GM18517 (cell line): Measurements from ENCODE around the gene UBXN10.

ENCODE experiments used
- ATAC-seq: cut with Tn5 transposase; IDR thresholded peaks from one replicate; pipeline ENCODE4 v1.9.1; 2021; ENCODE audit warnings: mild to moderate bottlenecking, moderate library complexity; ENCODE audit not compliant: unreplicated experiment

The UBXN10 gene, protein sequence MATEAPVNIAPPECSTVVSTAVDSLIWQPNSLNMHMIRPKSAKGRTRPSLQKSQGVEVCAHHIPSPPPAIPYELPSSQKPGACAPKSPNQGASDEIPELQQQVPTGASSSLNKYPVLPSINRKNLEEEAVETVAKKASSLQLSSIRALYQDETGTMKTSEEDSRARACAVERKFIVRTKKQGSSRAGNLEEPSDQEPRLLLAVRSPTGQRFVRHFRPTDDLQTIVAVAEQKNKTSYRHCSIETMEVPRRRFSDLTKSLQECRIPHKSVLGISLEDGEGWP

DNA sequence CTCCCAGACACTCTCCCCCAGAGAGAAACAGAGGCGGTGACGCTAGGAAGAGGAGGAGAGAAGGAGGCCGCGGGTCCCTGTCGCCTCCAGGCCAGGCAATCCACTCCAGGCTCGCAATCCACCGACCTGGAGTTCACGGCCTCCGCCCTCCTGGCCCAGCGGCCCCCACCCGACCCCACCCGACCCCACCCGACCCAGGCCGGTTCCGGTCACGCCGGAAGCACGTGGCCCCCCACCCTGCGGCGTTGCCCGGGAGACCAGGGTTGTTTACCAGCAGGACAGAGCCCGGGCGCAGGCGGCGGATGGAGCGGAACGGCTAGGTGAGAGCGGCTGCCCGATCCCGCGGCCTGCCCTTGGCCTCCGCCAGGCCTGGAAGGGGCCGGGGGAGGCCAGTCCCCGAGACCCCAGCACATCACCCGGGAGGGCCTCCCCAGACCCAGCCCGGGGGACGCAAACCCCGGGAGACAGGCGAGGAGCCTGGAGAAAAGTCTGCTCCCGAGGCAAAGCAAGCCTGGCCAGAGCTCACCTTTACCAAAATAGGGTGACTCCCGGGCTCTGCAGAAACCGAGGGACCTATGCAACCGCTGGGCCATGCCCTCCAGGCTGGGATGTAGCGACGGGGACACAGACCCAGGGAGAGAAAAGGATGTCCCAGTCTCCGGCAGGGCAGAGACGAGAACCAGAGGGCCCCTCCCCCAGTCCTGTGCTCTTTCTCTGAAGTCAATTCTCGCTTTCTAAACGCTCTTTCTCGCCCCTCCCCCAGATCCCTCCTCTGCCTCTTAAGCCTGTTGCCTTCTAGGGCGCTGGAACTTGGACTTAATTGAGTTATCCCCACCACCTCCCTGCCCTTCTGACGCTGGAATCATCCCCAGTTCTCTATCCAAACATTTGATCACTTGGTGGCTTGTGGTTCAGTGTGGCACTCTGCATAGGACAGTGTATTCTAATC lies at the start of gene UBXN10, which contains the start of gene PLA2G2C:
UBXN10 (plus strand) TSS at position 263 of the 949 bp plus-strand sequence. CDS start 4,466 bp downstream, outside the sequence.
PLA2G2C (minus strand) TSS at position 685 of the 949 bp plus-strand sequence. CDS start 9,155 bp downstream, outside the sequence.
- no peak for ATAC-seq

DNA sequence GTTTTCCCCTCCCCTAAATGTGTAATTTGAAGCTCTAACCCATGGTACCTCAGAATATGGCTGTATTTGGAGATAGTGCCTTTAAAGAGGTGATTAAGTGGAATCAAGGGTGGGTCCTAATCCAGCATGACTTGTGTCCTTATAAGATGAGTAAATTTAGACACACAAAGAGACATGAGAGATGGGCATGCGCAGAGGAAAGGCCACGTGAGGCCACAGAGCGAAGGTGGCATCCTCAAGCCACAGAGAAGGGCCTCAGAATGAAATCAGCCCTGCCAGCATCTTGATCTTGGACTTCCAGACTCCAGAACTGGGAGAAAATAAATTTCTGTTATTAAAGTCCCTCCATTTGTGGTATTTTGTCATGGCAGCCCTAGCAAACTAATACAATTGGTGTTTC lies 49.6 kb upstream of the UBXN10 start:
- ATAC-seq: no peak

DNA sequence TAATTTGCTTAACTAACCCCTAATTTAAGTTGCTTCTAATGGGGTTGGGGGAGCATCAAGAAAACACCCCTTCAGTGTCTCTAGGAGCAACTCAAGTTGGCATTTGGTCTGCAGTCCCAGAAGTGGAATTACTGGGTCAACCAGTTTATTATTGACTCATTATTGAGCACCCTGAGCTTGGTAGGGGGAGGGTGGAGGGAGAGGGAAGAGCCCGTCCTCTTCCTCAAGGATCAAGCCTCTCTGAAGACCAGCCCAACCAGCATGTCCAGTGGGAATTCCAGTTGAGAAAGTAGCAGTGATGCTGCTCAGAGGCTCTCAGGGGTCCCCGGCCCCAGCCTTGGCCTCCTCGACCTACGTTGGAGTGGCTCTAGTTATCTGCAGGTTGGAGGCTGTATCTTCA lies 48.8 kb upstream of the UBXN10 start:
- no peak for ATAC-seq

DNA sequence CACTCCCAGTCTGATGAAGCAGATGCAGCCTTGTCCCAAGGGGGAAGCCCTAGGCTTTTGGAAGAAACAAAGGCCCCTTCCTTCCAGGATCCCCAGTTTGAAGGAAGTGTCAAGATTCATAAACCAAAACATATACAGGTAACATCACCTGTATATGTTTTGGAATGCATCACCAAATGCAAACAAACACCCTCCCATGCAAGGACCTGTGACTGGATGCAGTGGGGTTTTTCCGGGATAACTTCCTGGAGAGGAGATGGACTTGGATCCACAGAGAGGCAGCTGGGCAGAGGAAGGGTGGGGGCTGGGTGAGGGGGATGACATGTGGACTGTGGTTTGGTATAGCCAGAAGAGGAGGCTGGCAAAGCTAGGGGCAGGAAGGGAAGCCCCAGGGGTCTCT lies 48.3 kb upstream of the UBXN10 start:
- no peak for ATAC-seq

DNA sequence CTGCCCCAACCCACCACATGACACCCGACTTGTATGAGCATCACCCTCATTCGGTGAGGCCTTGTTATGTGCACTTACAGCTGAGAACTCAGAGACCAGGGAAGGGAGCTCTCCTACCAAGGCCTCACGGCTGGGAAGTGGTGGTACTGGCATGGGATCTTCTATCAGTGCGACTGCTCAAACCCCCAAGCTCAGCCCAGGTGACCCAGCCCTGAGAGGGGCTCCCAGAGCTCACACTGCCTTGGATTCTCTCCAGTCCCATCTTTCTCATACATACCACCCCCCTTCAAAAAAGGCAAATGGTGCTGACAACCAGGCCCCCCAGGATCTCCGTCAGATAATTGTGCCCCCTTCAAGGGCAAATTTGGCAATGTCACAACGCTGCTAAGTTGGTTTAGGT lies 47.5 kb upstream of the UBXN10 start:
- ATAC-seq: no peak

DNA sequence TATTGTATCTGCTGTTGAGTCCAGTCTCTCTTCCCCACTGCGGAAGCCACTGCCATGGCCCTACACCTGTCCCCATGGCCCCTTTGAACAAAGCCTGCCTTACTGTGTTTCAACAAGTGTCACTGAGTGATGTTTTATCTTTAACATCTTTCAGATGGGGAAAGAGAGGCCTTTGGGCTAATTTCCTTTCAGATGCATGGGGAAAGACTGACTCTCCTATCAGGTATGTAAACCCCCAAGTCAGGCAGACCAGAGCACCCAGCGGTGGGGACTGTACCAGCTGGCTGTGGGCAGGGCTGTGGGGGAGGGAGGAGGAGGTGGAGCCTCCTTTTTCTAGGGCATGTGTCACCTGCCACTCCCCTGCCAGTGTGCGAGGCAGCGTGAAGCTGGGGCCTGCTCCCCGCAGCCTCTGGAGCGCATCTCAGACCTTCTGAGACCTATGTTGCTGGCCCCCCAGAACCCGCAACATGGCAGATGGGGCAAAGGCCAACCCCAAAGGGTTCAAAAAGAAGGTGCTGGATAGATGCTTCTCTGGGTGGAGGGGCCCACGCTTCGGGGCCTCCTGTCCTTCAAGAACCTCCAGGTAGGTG lies 46.8 kb upstream of the UBXN10 start, which contains the start of gene PLA2G2F:
PLA2G2F (plus strand) TSS at position 363 of the 590 bp plus-strand sequence; CDS start at position 468, 105 bp downstream.
- no peak for ATAC-seq

DNA sequence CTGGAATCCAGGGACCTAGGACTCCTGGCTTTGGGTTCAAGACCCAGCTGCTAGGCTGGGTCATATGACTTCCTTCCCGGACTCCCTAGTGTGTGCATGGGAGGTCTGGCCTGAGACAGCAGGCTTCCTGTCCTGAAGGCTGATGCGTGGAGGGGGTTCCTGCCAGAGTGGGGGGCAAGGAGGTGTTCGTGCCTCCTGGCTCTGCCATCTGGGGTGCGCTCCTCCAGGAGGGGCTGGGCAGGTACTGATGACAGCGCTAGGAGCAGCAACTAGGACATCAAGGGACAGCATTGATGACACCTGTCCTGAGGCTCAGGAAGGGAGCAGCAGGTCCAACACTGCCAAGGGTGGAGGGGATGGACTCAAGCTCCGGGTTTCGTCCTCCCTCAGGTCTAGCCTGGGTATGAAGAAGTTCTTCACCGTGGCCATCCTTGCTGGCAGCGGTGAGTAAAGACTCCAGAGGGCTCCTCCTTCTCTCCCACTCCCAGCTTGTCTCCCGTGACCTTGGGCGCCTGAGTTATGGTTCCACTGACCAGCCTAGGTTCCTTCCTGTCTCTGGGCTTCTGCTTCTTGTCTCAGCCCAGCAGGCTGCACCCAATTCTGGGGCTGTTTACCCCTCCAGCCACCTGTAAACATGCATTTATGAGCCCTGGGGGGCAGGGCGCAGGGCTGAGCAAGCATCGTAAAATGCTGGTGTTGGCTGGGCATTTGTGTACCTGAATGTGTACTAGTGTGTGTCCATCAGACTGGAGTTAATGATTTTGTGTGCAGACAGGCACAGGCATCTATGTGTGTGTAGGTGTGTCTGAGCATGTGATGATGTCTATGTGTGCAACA lies 45.9 kb upstream of the UBXN10 start:
- ATAC-seq: no peak

DNA sequence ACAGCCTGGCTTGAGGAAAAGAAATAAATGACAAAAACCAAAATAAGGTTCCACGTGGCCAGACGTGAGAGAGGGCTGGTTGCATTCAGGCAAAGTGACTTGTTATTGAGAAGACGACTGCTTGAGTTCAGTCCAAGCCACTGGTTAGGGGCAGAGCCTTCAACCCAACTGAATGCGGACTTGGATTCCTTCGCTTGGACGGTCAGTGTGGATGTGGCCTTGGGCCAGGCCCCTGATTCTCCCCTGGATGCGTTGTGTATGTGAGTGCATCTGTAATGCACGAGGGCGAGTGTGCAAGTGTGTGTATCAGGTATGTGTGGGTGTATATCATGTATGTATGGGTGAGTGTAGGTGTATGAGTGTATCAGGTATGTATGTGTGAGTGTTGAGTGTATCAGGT lies 44.9 kb upstream of the UBXN10 start:
- no peak for ATAC-seq

DNA sequence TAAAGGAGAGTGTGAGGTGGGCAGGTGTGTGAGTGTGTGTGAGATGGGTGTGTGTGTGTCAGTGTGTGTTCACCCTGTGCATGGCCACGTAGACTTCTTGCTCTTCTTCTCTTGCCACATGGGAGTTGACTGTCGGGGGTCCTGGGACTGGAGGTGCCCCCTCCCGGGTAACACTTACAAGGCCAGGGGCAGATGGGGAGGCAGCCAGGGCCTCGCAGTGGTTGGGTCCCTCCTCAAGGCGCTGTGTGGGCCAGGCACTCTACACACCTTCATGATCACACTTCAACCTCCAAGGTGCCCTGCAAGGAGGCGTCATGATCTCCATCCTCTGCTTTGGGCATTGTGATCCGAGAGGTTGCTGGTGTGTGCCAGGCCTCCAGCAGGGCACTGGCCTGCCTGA lies 44.4 kb upstream of the UBXN10 start:
- ATAC-seq: no peak

DNA sequence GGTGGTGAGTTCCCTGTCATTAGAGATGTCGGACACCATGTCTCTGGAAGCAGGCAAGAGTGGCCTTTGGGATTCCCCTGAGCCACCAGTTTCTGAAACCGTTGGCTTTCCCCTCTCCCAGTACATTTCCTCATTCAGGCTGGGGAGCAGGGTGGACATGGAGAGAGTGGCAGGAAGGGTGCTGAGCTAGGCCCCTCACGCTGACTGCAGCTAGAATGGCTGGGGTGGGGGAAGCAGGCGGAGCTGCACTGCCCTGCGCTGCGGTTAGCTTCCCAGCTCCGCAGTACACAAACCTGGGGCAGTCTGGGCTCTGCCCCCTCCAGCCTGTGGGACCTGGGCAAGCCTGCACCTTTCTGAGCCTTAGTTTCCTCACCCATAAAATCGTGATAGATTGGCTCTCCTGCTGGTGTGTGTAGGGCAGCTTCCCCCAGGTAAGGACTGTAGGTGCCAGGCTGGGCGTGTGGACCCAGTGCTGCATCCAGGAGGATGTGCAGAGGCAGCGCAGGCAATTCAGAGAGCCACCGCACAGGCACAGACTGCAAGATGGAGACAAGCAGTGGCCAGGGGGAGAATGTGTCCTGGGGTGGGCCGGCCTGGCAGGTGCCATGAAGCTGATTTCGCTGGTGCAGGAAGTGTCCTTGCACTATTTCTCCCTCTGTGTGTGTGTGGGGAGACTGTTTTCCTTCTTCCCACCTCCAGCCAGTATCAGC lies 43.7 kb upstream of the UBXN10 start:
- ATAC-seq: no peak

DNA sequence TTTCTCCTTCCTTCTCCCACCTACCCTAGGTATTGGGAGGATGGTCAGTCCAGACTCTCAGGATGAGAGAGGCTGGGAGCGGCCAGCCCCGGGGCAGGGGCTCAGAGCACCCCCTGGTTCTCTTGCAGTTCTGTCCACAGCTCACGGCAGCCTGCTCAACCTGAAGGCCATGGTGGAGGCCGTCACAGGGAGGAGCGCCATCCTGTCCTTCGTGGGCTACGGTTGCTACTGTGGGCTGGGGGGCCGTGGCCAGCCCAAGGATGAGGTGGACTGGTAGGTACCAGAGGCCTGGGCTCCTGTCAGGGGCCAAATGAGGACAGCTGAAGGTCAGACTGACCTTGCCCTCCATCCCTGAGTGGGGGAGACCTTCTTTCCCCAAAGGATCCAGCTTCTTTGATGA lies 42.6 kb upstream of the UBXN10 start:
- no peak for ATAC-seq

DNA sequence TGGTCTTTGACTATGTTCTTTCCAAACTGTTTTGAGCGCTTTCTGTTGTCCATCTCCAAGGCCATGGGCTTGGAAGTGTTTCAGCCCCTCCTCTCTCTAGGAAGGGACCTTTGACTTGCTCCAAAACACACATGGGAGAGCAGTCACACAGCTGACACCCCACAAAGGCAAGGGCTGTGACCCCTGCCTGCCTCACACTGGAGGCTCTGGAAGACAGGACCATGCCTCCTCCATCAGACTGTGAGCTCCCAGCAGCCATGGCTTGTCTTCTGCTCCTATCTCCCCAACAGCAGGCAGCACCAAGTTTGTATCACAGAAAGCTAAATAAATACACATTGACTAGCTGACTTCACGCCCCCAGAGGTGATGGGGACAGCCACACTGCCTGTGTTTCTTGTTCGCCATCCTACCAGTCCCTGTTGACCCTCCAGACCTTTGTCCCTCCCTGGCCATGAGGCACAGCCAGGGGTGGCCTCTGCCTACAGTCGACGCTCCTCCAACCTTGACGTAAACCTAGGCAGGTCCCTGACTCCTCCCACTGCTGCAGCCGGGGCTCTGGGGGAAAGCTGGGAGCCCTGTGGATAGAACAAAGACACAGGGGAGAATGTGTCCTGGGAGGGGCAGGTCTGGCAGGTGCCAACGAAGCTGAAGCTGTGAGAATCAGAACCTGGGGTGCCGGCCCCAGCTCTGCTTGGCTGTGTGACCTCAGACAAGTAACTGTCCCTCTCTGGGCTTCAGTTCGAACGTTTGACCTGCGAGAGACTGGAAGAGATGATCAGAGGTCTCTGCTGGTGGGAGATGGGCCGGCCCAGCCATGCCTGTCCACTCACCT lies 41.9 kb upstream of the UBXN10 start:
- no peak for ATAC-seq

DNA sequence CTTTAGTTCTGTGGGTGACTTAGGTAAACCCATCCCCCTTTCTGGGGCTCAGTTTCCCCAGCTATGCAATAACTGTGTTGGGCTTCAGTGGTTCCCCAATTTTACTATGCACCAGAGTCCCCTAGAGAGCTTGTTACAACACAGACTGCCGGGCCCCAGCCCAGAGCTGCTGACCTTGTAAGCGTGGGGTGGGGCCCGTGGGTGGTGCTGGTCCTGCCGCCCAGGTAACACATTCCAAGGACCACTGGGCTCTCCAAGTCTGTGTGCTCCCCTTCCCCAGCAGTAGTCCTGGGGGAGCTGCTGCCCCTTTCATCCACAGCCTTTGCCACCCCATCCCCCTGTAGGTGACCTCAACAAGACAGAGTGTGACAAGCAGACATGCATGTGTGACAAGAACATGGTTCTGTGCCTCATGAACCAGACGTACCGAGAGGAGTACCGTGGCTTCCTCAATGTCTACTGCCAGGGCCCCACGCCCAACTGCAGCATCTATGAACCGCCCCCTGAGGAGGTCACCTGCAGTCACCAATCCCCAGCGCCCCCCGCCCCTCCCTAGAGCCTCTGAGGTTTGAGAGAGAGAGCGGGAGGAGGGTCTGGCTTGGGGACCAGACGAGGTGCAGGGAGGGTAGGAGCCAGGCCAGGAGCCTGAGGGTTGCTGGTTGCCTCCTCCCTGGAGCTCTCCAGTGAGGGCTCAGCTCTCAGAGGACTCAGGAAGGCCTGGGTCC lies 37.9 kb upstream of the UBXN10 start:
- no peak for ATAC-seq

DNA sequence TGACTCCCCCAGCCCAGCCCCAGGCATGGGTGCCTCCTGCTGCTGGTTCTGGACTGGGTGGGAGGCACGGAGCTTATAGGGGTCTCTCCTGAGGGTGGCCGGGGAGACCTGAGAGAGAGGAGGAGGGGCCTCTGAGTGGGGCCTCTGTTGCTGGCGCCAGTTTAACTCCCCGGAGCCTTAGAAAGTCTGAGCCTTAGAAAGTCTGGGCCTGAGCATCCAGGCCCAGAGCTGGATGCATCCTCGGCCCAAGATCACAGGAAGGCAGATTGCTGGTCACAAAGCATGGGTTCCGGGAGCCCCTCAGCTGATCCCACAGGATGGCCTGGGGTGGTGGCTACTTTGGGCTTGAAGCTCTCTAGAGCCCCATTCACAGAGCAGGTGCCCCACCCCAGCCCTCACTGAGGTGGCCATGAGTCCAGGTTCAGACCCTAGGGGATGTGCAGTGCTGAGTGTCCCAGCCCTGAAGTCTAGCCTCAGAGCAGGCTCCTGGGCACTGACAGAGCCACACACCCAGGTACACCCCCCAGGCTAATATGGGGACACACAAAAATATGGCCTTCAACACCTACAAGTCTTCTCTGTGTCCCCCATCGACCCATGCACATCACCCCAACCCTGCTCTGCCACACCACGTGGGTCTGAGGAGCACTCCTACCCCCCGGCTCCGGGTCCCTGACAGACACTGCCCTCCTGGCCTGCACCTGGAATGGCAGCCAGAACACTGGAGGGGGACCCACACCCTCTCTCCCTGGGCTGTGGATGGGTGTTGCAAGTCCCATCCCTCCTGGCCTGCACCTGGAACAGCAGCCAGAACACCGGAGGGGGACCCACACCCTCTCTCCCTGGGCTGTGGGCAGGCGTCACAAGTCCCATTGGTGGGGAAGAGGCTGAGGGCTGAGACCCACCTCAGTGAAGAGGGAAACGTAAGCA lies 37.1 kb upstream of the UBXN10 start:
- ATAC-seq: no peak

DNA sequence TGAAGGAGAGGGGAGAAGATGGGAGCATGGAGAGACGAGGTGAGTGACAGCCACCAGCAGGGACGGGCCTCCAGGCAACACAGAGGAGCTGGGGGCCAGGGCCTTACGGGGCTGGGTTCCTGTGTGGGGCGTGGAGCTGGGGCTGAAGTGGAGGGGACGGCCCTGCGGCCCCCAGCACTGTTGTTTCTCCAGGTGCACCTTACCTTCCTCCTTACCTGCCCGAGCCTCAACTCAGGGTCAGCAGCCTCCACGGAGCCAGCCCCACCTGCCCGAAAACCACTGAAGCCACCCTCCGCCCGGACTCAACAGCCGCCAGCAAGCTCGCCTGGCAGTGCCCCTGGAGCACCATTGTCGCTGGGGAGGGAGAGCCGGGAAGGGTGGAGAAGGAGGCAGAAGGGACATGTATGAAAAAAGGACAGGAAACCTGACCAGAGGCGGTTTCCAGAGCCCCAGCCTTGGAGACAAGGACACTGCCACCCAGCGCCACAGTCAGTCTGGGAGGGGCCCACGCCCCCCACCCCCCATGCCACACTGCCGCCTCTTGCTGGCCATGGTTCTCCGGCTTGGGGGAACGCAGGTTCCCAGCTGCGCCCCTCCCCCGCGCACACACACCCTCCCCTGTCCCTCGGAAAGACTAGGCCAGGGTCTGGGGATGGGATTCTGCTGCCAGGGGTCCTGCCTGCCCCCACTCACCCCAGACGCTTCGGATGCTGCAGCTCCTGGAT lies 36.1 kb upstream of the UBXN10 start:
- ATAC-seq: no peak

DNA sequence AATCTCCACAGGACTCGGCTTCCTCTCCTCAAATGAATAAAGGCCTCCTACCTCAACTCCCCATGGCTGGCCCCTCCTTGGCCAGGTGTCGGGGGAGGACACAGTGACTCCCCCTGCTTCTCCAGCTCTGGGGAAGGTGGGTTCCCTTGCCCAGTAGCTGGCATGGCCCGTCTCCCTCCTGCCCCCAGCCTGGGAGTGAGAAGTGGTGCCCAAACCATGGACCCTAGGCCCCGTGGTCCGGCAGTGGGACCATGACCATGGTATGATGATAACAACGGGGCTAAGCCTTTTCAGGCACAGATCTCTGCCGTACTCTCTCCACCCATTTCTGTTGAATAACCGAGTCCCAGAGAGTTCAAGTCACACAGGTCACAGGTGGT lies 35.6 kb upstream of the UBXN10 start:
- ATAC-seq: no peak

DNA sequence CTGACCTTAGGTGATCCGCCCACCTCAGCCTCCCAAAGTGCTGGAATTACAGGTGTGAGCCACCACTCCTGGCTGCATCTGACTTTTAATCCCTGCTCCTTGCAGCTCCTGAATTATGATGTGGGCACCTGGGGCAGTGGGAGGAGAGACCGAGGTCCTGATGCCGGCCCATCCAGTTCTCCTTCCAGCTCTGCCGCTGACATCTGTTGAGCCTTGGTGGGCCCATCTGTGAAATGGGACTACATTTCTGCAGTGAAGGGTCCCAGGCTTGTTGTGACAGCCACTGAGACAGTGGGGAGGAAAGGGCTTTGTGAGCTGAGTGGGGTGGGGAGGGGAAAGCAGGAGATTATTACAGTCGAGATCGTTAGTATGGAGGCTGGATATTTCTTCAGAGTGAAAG lies 34.9 kb upstream of the UBXN10 start:
- ATAC-seq: no peak
